HG03135 (cell line): ENCODE data around the gene RIMKLB.
"Not testable (repeated sequence)": the region's sequence is repeated elsewhere in the genome, so short reads cannot be mapped to it uniquely, and the experiment has no call there.

Experiments
- ATAC-seq: cut with Tn5 transposase; IDR thresholded peaks from one replicate; pipeline ENCODE4 v1.9.1; 2021; ENCODE audit warnings: mild to moderate bottlenecking, moderate library complexity; ENCODE audit not compliant: unreplicated experiment

RIMKLB gene

DNA sequence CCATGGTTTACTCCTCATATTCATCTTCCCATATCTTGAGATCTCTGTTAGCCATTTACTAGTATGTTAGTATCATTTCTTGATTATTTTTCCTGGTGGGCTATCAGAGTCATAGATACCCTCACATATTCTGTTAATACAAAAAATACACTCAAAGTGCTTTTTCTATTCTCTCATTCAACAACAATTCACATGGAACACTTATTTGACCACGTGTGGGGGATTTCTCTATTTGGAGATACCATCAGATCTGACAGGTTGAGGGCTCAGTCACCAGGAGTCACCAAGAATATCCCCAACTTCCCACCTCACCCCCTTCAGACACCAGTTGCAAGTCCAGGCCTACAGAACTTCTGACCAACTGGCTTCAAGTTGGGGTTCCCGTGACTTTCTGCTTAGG is 72.7 kb downstream of the RIMKLB start:
- ATAC-seq: no peak

DNA sequence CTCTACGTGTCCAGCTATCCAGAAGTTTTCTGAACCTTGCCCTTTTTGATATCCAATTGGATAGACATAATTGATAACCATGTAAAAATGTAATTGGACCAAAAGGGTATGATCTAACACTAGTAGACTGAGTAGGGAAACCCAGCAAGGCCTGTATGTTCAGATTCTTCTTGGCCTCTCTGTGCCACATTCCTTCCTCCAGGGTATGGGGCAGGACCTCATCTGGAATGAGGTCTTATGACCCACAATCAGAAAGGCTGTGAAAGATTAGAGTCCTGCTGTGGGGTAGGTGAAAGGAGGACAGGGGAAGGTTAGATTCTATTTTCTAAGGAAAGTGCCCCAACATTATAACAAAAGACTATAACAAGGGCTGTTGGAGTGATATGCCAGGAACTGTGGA is 73.3 kb downstream of the RIMKLB start:
- no peak for ATAC-seq

DNA sequence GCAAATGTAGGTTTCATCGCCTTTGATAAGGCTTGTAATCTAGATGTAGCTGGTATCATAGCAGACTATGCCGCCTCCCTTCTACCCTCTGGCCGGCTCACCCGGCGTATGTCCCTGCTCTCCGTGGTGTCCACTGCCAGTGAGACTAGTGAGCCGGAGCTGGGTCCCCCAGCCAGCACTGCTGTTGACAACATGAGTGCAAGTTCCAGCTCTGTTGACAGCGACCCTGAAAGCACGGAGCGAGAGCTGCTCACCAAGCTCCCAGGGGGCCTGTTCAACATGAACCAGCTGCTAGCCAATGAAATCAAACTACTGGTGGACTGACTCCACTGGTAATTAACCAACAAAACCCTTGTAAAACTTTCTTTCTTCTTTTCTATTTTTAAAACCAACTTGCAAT is 75.7 kb downstream of the RIMKLB start:
- ATAC-seq: no peak

DNA sequence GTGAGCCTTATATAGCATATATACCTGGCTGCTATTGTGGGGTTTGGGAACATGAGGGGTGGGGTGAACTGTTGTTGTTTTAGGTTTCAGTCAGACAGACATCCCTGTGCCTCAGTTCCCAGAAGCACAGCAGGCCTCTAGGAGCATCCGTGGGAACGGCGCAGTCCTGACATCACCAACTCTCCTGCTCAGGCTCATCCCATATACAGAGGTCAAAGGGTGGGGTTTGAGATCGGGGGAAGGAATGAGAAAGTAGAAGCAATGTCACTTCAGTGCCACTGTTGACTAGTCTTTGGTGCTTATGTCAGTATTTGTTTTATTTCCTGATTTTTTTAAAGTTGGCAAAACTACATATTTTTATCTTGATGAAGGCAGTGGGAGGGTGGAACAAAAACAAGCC is 81.5 kb downstream of the RIMKLB start:
- no peak for ATAC-seq

DNA sequence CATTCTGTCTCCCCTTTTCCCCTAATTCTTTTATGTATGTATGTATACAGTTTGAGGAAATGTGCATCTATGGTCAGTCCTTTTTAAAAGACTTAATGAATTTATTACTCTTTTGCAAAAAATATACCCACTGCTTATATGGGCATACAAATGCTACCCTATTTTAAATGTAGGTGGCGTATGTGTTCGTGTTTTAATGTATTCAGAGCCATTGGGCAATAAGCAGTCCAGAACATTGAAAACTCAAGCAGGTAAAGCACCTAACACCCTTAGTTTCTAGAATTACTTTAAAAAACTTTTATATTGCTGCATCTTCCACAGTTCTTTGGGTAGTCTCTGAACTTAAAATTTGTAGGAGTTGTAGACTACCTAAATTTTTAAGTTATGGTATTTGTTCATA is 82.1 kb downstream of the RIMKLB start:
- no peak for ATAC-seq

DNA sequence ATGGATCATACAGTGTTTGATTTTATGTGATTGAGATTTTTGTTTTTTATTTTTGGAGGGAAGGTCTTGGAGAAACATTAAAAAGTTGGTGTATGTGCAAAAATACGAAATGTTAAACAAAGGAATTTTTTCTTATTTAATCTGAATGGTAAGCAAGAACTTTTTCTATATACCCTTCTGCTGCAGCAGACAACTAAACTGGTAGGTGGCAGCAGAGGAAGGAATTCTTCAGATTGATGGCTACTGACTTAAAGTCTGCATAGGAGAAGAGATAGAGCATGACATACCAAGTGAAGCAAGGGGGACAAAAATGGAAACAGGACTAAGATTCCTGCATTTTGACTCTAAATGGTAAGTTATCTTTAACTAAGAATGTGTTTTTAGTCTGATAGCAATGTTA is 82.6 kb downstream of the RIMKLB start:
- no peak for ATAC-seq

DNA sequence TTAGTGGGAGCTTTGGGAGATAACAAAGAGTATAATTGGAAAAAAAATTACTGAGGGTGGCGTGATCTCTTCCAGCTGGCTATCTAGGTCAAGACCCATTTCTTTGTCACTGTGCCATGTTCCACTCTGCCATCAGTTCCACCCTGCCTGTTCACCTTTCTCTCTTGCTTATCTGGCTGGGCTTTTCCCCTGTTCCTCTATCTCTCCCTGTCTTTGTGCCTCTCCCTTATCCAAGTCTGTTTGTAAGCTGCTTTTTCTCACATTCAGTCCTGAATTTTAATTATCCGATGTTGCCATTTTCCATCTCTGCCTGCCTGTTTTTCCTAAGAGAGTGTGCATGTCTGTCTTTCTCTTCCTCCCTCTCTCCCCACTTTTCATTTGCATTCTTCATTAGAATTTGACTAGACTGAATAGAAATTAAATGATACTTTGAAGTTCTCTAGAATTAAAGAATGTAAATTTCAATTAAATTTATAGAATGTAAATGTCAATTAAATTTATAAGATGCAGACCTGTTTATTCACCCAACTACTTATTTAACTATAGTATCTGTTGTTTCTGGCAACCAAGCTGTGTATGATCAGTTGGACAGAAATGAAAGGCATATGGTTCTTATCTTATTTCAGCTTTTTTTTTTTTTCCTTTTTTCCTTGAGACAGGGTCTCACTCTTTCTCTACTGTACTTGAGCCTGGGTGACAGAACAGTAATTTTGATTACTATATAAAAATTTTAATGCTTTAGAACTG is 83.8 kb downstream of the RIMKLB start:
- ATAC-seq: no peak

DNA sequence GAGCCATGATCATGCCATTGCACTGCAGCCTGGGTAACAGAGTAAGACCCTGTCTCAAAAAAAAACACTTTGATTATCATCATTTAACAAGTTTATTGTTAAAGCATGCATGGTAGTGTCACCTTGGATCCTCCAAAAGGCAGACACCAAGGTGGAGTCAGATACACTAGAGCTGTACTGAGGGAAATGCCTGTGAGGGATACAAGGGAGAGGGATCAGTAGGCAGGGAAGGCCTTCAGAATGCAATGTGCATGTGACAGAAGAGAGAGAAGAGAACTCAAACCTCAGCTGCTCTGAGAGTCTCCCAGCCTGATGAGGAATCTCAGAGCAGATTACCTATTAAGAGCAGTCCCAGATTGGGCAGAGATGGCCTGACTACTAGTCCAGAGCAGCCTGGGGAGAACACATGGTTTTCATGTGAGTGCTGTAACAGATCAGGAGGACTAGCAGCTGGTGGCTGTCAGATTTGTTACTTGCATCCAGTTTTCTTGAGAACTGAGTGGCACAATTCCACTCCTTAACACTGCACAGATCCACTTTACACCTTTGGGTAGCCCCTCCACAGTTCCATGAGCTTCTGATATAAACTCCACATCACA is 86.6 kb downstream of the RIMKLB start:
- no peak for ATAC-seq

DNA sequence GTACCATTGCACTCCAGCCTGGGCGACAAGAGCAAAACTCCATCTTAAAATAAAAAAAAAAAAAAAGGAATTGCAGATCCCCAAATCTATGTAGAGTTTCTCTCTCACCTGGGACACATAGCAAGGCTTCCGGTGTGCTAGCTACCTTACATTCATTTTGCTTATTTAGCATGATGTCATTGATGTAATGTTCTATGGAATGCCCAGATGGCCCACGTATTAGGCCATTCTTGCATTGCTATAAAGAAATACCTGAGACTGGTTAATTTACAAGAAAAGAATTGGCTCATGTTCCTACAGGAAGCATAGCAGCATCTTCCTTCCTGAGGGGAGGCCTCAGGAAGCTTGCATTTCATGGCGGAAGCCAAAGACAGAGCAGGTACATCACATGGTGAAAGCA is 87.7 kb downstream of the RIMKLB start:
- no peak for ATAC-seq

DNA sequence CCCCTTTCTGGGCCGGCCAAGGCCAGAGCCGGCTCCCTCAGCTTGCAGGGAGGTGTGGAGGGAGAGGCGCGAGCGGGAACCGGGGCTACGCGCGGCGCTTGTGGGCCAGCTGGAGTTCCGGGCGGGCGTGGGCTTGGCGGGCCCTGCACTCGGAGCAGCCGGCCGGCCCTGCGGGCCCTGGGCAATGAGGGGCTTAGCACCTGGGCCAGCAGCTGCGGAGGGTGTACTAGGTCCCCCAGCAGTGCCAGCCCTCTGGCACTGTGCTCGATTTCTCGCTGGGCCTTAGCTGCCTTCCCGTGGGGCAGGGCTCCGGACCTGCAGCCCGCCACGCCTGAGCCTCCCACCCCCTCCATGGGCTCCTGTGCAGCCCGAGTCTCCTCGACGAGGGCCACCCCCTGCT is 89.4 kb downstream of the RIMKLB start:
- not testable (repeated sequence) for ATAC-seq

DNA sequence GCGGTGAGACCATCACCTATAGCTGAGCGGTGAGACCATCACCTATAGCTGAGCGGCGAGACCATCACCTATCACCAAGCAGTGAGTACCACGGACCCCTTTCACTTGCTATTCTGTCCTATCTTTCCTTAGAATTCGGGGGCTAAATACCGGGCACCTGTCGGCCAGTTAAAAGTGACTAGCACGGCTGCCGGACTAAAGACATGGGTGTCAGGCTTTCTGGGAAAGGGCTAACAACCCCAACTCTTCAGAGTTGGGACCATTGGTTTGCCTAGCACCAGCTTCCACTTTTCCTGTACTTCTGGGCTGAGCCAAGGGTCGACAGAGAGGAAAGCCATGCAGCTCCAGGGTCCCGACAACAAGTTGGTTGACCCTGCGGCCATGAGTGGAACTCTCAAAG is 90.9 kb downstream of the RIMKLB start:
- not testable (repeated sequence) for ATAC-seq

DNA sequence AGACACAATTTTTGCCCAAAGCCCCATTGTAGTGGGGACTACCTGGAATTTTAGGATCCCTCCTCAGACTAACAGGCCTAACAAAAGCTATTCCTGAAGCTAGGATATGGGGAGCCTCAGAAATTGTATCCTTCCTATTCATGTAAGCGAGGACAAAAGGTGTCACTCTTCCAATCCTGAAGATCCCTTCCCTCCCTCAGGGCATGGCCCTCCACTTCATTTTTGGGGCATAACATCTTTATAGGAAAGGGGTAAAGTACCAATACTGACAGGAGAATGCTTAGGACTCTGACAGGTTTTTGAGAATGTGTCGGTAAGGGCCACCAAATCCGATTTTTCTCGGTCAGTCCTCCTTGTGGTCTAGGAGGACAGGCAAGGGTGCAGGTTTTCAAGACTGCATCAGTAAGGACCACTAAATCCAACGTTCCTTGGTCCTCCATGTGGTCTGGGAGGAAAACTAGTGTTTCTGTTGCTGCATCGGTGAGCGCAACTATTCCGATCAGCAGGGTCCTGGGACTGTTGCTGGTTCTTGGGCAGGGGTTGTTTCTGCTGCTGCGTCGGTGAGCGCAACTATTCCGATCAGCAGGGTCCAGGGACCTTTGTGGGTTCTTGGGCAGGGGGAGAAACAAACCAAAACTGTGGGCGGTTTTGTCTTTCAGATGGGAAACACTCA is 91.7 kb downstream of the RIMKLB start:
- ATAC-seq: not testable (repeated sequence)

DNA sequence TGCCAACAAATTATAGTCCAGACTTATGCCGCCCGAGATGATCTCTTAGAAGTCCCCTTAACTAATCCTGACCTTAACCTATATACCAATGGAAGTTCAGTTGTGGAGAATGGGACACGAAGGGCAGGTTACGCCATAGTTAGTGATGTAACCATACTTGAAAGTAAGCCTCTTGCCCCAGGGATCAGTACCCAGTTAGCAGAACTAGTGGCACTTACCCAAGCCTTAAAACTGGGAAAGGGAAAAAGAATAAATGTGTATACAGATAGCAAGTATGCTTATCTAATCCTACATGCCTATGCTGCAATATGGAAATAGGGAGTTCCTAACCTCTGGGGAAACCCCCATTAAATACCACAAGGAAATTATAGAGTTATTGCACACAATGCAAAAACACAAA is 95.4 kb downstream of the RIMKLB start:
- not testable (repeated sequence) for ATAC-seq

DNA sequence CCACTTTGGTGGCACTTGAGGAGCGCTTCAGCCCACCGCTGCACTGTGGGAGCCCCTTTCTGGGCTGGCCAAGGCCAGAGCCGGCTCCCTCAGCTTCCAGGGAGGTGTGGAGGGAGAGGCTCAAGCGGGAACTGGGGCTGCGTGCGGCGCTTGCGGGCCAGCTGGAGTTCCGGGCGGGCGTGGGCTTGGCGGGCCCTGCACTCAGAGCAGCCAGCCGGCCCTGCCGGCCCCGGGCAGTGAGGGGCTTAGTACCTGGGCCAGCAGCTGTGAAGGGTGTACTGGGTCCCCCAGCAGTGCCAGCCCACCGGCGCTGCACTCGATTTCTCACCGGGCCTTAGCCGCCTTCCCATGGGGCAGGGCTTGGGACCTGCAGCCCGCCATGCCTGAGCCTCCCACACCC is 96.8 kb downstream of the RIMKLB start:
- ATAC-seq: not testable (repeated sequence)

DNA sequence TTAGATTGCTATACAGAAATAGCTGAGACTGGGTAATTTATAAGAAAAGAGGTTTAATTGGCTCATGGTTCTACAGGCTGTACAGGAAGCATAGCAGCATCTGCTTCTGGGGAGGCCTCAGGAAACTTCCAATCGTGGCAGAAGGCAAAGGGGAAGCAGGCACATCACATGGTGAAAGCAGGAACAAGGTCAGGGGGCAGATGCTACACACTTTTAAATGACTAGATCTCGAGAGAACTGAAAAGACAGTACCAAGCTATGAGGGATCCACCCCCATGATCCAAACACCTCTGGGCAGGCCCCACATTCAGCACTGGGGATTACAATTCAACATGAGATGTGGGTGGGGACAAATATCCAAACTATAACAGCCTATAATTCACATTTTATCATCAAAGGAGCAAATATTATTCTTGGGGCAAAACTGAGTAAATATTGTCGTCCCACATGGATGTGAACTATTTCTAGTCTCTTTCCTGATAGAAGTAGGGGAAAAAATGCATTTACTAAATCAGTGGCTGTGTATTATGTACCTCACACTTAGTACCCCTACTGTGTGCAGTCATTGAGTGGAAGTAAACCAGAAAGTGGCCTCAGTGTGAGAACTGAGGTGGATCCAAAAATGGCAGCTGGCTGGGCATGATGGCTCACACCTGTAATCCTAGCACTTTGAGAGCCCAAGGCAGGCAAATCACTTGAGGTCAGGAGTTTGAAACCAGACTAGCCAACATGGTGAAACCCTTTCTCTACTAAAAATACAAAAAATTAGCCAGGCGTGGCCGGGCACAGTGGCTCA is 99.2 kb downstream of the RIMKLB start:
- ATAC-seq: no peak

DNA sequence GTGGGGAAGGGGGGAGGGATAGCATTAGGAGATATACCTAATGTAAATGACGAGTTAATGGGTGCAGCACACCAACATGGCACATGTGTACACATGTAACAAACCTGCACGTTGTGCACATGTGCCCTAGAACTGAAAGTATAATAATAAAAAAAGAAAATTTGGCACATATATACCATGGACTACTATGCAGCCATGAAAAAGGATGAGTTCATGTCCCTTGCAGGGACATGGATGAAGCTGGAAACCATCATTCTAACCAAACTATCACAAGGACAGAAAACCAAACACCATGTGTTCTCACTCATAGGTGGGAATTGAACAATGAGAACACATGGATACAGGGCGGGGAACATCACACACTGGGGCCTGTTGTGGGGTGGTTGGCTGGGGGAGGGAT is 103.4 kb downstream of the RIMKLB start:
- ATAC-seq: not testable (repeated sequence)

DNA sequence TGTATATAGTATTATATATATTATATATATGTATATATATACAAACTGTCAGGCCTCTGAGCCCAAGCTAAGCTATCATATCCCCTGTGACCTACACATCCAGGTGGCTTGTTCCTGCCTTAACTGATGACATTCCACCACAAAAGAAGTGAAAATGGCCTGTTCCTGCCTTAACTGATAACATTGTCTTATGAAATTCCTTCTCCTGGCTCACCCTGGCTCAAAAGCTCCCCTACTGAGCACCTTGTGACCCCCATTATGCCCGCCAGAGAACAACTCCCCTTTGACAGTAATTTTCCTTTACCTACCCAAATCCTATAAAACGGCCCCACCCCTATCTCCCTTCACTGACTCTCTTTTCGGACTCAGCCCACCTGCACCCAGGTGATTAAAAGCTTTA is 107.0 kb downstream of the RIMKLB start:
- ATAC-seq: not testable (repeated sequence)

DNA sequence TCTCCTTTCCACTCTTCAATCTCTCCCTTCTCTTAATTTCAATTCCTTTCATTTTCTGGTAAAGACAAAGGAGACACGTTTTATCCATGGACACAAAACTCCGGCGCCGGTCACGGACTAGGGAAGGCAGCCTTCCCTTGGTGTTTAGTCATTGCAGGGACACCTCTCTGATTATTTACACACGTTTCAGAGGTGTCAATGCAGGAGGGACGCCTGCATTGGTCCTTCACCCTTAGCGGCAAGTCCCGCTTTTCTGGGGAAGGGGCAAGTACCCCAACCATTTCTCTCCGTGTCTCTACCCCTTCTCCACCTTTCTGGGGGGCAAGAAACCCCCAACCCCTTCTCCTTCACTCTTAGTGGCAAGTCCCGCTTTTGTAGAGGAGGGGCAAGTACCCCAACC is 107.7 kb downstream of the RIMKLB start:
- ATAC-seq: not testable (repeated sequence)

DNA sequence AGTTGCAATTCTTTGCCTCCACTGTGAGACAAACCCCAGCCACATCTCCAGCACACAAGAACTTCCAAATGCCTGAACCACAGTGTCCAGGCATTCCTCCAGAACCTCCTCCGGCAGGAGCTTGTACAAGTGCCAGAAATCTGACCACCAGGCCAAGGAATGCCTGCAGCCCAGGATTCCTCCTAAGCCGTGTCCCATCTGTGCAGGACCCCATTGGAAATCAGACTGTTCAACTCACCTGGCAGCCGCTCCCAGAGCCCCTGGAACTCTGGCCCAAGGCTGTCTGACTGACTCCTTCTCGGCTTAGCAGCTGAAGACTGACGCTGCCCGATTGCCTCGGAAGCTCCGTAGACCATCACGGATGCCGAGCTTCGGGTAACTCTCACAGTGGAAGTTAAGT is 109.3 kb downstream of the RIMKLB start:
- ATAC-seq: not testable (repeated sequence)

DNA sequence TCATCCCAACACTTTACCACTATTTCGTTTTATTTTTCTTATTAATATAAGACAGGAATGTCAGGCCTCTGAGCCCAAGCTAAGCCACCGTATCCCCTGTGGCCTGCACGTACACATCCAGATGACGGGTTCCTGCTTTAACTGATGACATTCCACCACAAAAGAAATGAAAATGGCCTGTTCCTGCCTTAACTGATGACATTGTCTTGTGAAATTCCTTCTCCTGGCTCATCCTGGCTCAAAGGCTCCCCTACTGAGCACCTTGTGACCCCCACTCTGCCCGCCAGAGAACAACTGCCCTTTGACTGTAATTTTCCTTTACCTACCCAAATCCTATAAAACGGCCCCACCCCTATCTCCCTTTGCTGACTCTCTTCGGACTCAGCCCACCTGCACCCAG is 112.3 kb downstream of the RIMKLB start:
- ATAC-seq: not testable (repeated sequence)

DNA sequence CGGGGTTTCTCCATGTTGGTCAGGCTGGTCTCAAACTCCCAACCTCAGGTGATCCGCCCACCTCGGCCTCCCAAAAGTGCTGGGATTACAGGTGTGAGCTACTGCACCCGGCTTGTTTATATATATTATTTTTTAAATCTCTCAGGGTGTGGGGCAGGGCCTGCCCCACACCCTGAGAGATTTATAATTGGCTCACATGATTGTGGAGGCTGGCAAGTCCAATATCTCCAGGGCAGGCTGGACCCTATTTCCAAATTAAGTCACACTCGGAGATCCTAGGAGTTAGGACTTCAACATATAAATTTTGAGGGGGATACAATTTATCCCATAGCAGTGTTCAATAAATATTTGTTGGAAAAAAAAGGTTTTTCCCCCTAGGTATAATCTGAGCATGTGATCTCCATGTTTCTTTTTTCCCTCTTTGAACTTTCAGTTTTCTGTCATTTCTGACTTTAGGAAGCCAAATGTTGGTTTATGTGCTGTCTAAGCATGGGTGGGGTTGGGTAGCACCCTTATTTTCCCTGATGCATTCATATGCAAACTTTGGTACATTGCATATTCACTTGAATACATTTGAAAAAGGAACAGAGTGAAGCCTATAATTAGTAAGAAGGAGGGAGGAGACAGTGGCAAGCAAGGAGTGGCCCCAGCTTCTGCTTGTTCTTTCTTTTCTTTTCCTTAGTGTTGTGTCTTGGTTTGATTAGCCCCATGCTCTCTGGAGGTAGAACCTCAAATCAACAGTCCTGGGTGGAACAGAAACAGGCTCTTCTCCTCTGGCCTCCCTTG is 116.0 kb downstream of the RIMKLB start:
- no peak for ATAC-seq
